Gastroesophageal sphincter (tissue), 3 donors: Measurements from ENCODE around the gene ATP5MG.

Experiments
- CTCF ChIP-seq, 4 experiments: fragments of 200-600 bp in 2 of 4; fragments of 450-650 bp in 2 of 4; sonication (generic) in 1 of 4; IDR thresholded peaks; one replicate each; pipeline ENCODE4 v1.5.1; 2017 to 2019; ENCODE audit warnings: antibody characterized with exemption in 4 of 4, mild to moderate bottlenecking in 2 of 4, moderate library complexity in 2 of 4
- POLR2A ChIP-seq, 2 donors: fragments of 450-650 bp; IDR thresholded peaks; one replicate each; pipeline ENCODE4 v1.6.1; 2017; ENCODE audit warnings: antibody characterized with exemption in 2 of 2, mild to moderate bottlenecking in 2 of 2, moderate library complexity in 1 of 2

DNA sequence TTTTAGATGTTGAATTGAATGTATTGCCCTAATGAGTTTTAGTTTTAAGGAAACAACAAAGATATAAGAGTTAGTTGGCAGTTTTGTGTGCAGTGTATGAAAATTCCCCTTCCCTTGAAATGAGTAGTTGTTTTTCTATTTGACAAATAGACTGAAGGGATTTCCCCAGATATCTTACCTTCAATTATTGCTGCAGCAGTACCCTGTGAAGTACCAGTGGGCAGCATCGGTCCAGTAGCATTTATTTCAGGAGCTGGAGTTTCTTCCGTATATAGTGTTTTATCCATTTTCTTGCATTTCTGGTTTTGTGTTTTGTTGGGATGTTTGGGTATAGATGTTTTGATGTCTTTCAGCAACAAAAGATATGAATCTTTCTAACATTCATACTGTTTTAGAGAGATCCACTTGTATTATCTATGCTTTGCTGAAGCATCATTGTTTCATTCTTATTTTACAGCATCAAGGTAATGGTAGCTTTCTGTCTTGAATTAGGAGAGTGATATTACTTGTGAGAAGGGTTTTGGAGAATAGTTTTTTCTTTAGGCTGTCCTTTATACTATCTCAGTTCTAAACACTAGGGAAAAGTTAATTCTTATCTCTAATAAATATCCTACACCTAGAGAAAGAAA is 42.3 kb downstream of the ATP5MG start:
- TF ChIP-seq CTCF (IDR thresholded peaks at IDR 0.05) (no peak), POLR2A (IDR thresholded peaks at IDR 0.05) (no peak)
